Panc1 (cell line): ENCODE measurements around the gene IRS1. TPM values are rescaled to one million over a fixed set of nuclear protein-coding genes. Genes with fewer than 3 reads are reported as not detected.

Experiments
- ATAC-seq: fragments of 200-7000 bp; cut with Tn5 transposase; 2 replicates; pipeline ENCODE4 v1.9.1; 2020; ENCODE audit warnings: mild to moderate bottlenecking, moderate library complexity
- BruUV-seq: library from RNA; stranded (reverse); fragments of 400-500 nt; replicated peaks from 2 replicates; lab custom pipeline; 2021; lab: Mats Ljungman, UMichigan
- CTCF ChIA-PET: fragments of 300-600 bp; sonication (Branson Sonifier 250); formaldehyde crosslinking; loops from one replicate; lab custom pipeline; 2022; ENCODE audit warnings: antibody characterized with exemption; lab: Charles Lee
- POLR2A ChIA-PET: fragments of 300-600 bp; sonication (Branson Sonifier 250); formaldehyde crosslinking; loops from one replicate; lab custom pipeline; 2022; ENCODE audit warnings: antibody characterized with exemption; lab: Charles Lee
- DNase-seq: peaks from one replicate; pipeline ENCODE4 v3.0.0-alpha.2; 2010; ENCODE audit warnings: low read depth, low spot score
- H3K27ac ChIP-seq: 2 replicates; pipeline ENCODE4 v1.5.1; 2011; ENCODE audit warnings: mild to moderate bottlenecking, low read length, inconsistent platforms
- H3K27me3 ChIP-seq: fragments of 200-500 bp; sonication (Bioruptor generic); 2 replicates; pipeline ENCODE4 v1.6.0; 2014; ENCODE audit warnings: low read length, inconsistent platforms; ENCODE audit not compliant: control insufficient read depth, insufficient read depth
- H3K36me3 ChIP-seq: fragments of 200-500 bp; sonication (Bioruptor generic); 2 replicates; pipeline ENCODE4 v1.5.1; 2014; ENCODE audit warnings: inconsistent platforms, mild to moderate bottlenecking, low read length, moderate library complexity; ENCODE audit not compliant: control insufficient read depth, insufficient read depth
- H3K4me1 ChIP-seq: 2 replicates; pipeline ENCODE4 v1.5.1; 2011; ENCODE audit warnings: inconsistent platforms, mild to moderate bottlenecking, low read length, moderate library complexity; ENCODE audit not compliant: control insufficient read depth, insufficient read depth
- H3K4me3 ChIP-seq, 2 experiments: 2 replicates each; pipeline ENCODE4 v1.5.1; 2011 to 2012; ENCODE audit warnings: low read depth in 2 of 2, low read length in 2 of 2, mild to moderate bottlenecking in 2 of 2, inconsistent platforms in 1 of 2, moderate library complexity in 1 of 2
- H3K9me3 ChIP-seq: fragments of 200-500 bp; sonication (Bioruptor generic); 2 replicates; pipeline ENCODE4 v1.5.1; 2014; ENCODE audit warnings: low read depth, mild to moderate bottlenecking, inconsistent platforms, low read length, moderate library complexity; ENCODE audit not compliant: control insufficient read depth, insufficient read depth
- POLR2AphosphoS5 ChIP-seq: IDR thresholded peaks from 2 replicates; pipeline ENCODE4 v1.6.1; 2012; ENCODE audit warnings: mild to moderate bottlenecking, low read depth, low read length, moderate library complexity
- SIN3A ChIP-seq: IDR thresholded peaks from 2 replicates; pipeline ENCODE4 v1.6.1; 2012; ENCODE audit warnings: low read depth, mild to moderate bottlenecking, low read length, moderate library complexity, borderline replicate concordance; ENCODE audit not compliant: insufficient read depth
- TCF7L2 ChIP-seq: IDR thresholded peaks from 2 replicates; pipeline ENCODE4 v1.6.1; 2011; ENCODE audit warnings: mild to moderate bottlenecking, low read depth, low read length, inconsistent platforms
- in situ Hi-C: cut with HindIII; loops from 2 replicates; pipeline ENCODE4 v1.10.0; 2016; ENCODE audit warnings: low sequenced_read_pairs, low pct_unique_long_range_greater_than_20kb
- intact Hi-C: fragments of 100-400 bp; cut with micrococcal nuclease; formaldehyde crosslinking; loops from one replicate; pipeline ENCODE4 v1.10.0; 2022; ENCODE audit not compliant: unreplicated experiment
- total RNA-seq: library from RNA; stranded (reverse); gene quantifications from one replicate; pipeline ENCODE4 v1.2.1, GENCODE V29; 2021; ENCODE audit not compliant: unreplicated experiment
- TF ChIP-seq, protein P1 (sequence below): fragments of 450-650 bp; IDR thresholded peaks from 2 replicates; pipeline ENCODE4 v1.5.1; 2017; ENCODE audit warnings: mild to moderate bottlenecking
- TF ChIP-seq, protein P2 (sequence below), 2 experiments: IDR thresholded peaks; 2 replicates each; pipeline ENCODE4 v1.6.1; 2011 to 2012; ENCODE audit warnings: low read depth in 2 of 2, control low read depth in 1 of 2, low read length in 1 of 2, mild to moderate bottlenecking in 1 of 2, moderate library complexity in 1 of 2; ENCODE audit not compliant: insufficient read depth in 1 of 2

The IRS1 gene
- total RNA-seq, 1 experiment from 2014 or later, result 27.3 TPM

DNA sequence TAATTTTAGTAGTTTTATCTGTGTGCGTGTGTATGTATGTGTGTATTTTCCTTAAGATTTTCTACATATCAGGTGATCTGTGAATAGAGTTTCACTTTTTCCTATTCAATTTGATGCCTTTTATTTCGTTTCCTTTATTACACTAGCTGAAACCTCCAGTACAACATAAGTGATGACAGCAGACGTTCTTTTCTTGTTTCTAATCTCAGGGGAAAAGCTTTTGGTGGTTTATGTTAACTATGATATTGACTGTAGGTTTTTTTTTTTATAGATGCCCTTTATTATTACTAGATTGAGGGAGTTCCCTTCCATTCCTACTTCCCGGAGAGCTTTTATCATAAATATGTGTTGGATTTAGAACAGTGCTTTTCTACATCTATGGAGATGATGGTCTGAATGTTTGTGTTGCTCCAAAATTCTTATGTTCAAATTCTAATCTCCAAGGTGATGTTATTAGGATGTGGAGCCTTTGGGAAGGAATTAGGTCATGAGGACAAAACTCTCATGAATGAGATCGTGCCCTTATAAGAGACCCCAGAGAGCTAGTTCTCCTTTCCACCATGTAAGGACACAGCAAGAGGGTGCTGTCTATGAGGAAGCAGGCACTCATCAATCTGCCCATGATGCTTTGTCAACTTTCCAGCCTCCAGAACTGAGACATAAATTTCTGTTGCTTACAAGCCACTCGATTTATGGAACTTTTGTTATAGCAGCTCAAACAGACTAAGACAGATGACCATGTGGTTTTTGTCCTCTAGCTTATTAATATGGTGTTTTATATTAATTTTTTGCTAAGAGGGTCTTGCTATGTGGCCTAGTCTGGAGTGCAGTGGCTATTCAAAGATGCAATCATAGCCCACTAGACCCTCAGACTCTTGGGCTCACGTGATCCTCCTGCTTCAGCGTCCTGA is 30.4 kb upstream of the IRS1 start:
- ChIA-PET CTCF (interaction anchor here (0.6 kb wide), 1 partner anchor 122 kb away, joined by 5 read pairs; no protein-coding TSS in a partner anchor), POLR2A (no interaction called here)
- Histone ChIP-seq H3K27ac (no peak overlapping the region), H3K9me3 (no peaks in the 10 kb centered on the region), H3K4me3 (no peak overlapping the region), H3K27me3 (no peaks in the 10 kb centered on the region), H3K36me3 (no peaks in the 10 kb centered on the region), H3K4me1 (peaks cover 3% of the 10 kb centered on the region; the same call in 1 of the 2 replicates)
- intact Hi-C loops, result no loop called here
- TF ChIP-seq, protein P1, sequence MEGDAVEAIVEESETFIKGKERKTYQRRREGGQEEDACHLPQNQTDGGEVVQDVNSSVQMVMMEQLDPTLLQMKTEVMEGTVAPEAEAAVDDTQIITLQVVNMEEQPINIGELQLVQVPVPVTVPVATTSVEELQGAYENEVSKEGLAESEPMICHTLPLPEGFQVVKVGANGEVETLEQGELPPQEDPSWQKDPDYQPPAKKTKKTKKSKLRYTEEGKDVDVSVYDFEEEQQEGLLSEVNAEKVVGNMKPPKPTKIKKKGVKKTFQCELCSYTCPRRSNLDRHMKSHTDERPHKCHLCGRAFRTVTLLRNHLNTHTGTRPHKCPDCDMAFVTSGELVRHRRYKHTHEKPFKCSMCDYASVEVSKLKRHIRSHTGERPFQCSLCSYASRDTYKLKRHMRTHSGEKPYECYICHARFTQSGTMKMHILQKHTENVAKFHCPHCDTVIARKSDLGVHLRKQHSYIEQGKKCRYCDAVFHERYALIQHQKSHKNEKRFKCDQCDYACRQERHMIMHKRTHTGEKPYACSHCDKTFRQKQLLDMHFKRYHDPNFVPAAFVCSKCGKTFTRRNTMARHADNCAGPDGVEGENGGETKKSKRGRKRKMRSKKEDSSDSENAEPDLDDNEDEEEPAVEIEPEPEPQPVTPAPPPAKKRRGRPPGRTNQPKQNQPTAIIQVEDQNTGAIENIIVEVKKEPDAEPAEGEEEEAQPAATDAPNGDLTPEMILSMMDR, result no peak
- in situ Hi-C loops, result no loop called here
- no TSS peak for BruUV-seq
- ATAC-seq (no peak), DNase-seq (no peak)

DNA sequence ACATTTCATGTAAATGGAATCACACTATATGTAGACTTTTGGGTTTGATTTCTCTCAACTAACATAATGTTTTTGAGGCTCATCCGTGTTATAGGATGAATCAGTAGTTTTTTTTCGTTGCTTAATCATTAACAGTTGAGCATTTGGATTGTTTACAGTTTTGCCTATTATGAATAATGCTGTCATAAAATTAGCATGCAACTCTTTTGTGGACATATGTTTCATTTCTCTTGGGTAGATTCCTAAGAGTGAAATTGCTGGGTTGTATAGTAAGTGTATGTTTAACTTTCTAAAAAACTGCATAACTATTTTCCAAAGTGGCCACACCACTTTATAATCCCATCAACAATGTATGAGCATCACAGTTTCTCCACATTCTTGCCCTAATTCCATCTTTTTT is 28.6 kb upstream of the IRS1 start:
- in situ Hi-C loops, result no loop called here
- Histone ChIP-seq H3K27ac (no peak overlapping the region), H3K4me3 (no peak overlapping the region), H3K4me1 (no peaks in the 10 kb centered on the region), H3K36me3 (no peaks in the 10 kb centered on the region), H3K9me3 (no peaks in the 10 kb centered on the region), H3K27me3 (no peaks in the 10 kb centered on the region)
- CTCF ChIA-PET, result interaction anchor here (0.6 kb wide), 1 partner anchor 29 kb away, joined by 9 read pairs; the partner anchor contains the start of gene IRS1
- TF ChIP-seq TCF7L2 (no peak), POLR2AphosphoS5 (no peak), SIN3A (no peak)
- TF ChIP-seq, protein P2, sequence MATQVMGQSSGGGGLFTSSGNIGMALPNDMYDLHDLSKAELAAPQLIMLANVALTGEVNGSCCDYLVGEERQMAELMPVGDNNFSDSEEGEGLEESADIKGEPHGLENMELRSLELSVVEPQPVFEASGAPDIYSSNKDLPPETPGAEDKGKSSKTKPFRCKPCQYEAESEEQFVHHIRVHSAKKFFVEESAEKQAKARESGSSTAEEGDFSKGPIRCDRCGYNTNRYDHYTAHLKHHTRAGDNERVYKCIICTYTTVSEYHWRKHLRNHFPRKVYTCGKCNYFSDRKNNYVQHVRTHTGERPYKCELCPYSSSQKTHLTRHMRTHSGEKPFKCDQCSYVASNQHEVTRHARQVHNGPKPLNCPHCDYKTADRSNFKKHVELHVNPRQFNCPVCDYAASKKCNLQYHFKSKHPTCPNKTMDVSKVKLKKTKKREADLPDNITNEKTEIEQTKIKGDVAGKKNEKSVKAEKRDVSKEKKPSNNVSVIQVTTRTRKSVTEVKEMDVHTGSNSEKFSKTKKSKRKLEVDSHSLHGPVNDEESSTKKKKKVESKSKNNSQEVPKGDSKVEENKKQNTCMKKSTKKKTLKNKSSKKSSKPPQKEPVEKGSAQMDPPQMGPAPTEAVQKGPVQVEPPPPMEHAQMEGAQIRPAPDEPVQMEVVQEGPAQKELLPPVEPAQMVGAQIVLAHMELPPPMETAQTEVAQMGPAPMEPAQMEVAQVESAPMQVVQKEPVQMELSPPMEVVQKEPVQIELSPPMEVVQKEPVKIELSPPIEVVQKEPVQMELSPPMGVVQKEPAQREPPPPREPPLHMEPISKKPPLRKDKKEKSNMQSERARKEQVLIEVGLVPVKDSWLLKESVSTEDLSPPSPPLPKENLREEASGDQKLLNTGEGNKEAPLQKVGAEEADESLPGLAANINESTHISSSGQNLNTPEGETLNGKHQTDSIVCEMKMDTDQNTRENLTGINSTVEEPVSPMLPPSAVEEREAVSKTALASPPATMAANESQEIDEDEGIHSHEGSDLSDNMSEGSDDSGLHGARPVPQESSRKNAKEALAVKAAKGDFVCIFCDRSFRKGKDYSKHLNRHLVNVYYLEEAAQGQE (IDR thresholded peaks at IDR 0.05; ENCODE audit: insufficient read depth in 1 of 2, low read depth in 2 of 2, low read length in 1 of 2), result no peak
- TF ChIP-seq, protein P1, result no peak
- ATAC-seq (no peak), DNase-seq (no peak)
- intact Hi-C loops, result no loop called here
- BruUV-seq, result no TSS peak
- POLR2A ChIA-PET, result no interaction called here
